Measurements from ENCODE around the gene TBX21.

GRCh38 chr17:47774987-47775580, 42.0 kb downstream of the TBX21 start:
- TF ChIP-seq, protein P1, sequence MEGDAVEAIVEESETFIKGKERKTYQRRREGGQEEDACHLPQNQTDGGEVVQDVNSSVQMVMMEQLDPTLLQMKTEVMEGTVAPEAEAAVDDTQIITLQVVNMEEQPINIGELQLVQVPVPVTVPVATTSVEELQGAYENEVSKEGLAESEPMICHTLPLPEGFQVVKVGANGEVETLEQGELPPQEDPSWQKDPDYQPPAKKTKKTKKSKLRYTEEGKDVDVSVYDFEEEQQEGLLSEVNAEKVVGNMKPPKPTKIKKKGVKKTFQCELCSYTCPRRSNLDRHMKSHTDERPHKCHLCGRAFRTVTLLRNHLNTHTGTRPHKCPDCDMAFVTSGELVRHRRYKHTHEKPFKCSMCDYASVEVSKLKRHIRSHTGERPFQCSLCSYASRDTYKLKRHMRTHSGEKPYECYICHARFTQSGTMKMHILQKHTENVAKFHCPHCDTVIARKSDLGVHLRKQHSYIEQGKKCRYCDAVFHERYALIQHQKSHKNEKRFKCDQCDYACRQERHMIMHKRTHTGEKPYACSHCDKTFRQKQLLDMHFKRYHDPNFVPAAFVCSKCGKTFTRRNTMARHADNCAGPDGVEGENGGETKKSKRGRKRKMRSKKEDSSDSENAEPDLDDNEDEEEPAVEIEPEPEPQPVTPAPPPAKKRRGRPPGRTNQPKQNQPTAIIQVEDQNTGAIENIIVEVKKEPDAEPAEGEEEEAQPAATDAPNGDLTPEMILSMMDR (IDR thresholded peaks at IDR 0.05 in 2 of 3, conservative IDR thresholded peaks at IDR 0.05 in 1 of 3; ENCODE audit: borderline replicate concordance in 1 of 3, insufficient read depth in 1 of 3, low read depth in 2 of 3, low read length in 2 of 3): no peak
- TF ChIP-seq, protein P2, sequence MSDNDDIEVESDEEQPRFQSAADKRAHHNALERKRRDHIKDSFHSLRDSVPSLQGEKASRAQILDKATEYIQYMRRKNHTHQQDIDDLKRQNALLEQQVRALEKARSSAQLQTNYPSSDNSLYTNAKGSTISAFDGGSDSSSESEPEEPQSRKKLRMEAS (IDR thresholded peaks at IDR 0.05): no peak
- TF ChIP-seq, protein P3, sequence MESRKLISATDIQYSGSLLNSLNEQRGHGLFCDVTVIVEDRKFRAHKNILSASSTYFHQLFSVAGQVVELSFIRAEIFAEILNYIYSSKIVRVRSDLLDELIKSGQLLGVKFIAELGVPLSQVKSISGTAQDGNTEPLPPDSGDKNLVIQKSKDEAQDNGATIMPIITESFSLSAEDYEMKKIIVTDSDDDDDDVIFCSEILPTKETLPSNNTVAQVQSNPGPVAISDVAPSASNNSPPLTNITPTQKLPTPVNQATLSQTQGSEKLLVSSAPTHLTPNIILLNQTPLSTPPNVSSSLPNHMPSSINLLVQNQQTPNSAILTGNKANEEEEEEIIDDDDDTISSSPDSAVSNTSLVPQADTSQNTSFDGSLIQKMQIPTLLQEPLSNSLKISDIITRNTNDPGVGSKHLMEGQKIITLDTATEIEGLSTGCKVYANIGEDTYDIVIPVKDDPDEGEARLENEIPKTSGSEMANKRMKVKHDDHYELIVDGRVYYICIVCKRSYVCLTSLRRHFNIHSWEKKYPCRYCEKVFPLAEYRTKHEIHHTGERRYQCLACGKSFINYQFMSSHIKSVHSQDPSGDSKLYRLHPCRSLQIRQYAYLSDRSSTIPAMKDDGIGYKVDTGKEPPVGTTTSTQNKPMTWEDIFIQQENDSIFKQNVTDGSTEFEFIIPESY (IDR thresholded peaks at IDR 0.05; ENCODE audit: extremely low read depth, insufficient replicate concordance, low read length): no peak
